GM21737 (cell line): ENCODE data around the gene SMARCAL1.
"Not testable (repeated sequence)": the region's sequence is repeated elsewhere in the genome, so short reads cannot be mapped to it uniquely, and the experiment has no call there.

Experiments used
- ATAC-seq: cut with Tn5 transposase; IDR thresholded peaks from one replicate; pipeline ENCODE4 v1.9.1; 2021; ENCODE audit warnings: mild to moderate bottlenecking, moderate library complexity; ENCODE audit not compliant: unreplicated experiment

The SMARCAL1 gene

GRCh38 chr2:216412022-216412999 is at the start of gene SMARCAL1:
Gene SMARCAL1 (plus strand): TSS chr2:216412484. CDS start chr2:216414705, 2,221 bp downstream.
- peak; percentile 92 for ATAC-seq

GRCh38 chr2:216362730-216363129 is 49.6 kb upstream of the SMARCAL1 start:
- no peak for ATAC-seq

- no peak for ATAC-seq
These were observed 49.1 kb upstream of the SMARCAL1 start for GRCh38 chr2:216363221-216363620.

GRCh38 chr2:216365518-216365917 is 46.8 kb upstream of the SMARCAL1 start:
- ATAC-seq, result no peak

- ATAC-seq, result no peak
These were observed 45.4 kb upstream of the SMARCAL1 start for GRCh38 chr2:216366777-216367471.

GRCh38 chr2:216369821-216370220 is 42.5 kb upstream of the SMARCAL1 start:
- no peak for ATAC-seq

DNA sequence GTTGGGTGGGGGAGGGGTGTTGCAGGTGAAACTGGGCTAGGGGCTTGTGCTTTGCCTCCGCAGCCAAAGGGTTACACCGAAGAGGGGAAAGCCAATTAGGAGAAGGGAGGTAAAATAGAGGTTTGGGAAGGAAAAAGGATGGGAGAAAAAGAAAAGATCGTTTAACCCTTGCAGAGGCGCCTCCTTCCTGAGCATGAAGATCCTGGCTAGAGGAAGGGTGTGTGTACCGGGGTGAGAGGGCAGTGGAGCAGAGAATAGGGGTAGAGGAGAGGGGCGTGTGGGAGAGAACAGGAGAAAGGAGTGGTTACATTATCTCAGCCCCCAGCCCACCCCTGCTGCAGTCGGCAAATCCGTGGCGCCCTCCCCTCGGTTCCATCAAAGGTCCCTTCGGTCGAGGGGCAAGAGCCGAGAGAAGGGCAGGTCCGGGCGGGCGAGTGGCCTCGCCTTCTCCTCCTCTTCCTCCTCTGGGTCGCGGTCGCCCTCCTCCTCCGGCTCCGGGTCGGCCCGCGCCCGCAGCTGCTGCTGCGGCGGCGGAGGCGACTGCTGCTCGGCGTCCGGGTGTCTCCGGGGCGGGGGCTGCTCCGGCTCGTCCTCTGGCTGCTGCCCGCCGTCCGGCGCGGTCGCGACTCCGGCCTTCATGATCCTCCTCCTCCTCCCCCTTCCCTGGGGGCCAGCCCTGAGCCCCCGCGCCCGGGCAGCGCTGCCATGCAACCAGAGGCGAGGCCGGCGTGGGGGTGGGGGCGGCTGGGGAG is 41.1 kb upstream of the SMARCAL1 start:
- ATAC-seq, result no peak

GRCh38 chr2:216371721-216372702 is 40.3 kb upstream of the SMARCAL1 start, which contains the start of gene MARCHF4:
Gene MARCHF4 (minus strand): TSS chr2:216372483. CDS start chr2:216370260, 2,223 bp downstream.
- no peak for ATAC-seq

GRCh38 chr2:216372761-216373291 is 39.5 kb upstream of the SMARCAL1 start:
- no peak for ATAC-seq

- no peak for ATAC-seq
These were observed 38.4 kb upstream of the SMARCAL1 start for GRCh38 chr2:216373896-216374295.

GRCh38 chr2:216375286-216375685 is 37.0 kb upstream of the SMARCAL1 start:
- no peak for ATAC-seq

GRCh38 chr2:216379977-216380376 is 32.3 kb upstream of the SMARCAL1 start:
- ATAC-seq, result no peak

GRCh38 chr2:216384409-216384808 is 27.9 kb upstream of the SMARCAL1 start:
- not testable (repeated sequence) for ATAC-seq

- no peak for ATAC-seq
These were observed 26.8 kb upstream of the SMARCAL1 start for GRCh38 chr2:216385478-216385877.

DNA sequence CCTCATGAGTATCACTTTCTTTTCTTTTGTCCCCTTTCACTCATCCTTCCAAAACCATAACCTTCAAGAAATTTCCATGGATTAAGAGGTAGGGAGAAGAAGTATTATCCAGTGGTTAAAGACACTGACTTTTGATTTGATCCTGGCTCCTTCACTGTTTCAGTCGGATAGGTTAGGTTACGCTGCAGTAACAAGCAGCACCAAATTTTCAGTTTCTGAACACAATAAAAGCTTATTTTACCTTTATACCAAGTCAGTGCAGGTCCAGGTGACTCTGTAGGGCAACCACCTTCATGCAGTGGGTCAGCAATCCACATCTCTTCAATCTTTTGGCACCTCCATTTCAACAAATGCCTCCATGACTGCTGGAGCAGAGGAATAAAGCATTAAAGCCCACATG is 25.0 kb upstream of the SMARCAL1 start:
- ATAC-seq, result no peak

DNA sequence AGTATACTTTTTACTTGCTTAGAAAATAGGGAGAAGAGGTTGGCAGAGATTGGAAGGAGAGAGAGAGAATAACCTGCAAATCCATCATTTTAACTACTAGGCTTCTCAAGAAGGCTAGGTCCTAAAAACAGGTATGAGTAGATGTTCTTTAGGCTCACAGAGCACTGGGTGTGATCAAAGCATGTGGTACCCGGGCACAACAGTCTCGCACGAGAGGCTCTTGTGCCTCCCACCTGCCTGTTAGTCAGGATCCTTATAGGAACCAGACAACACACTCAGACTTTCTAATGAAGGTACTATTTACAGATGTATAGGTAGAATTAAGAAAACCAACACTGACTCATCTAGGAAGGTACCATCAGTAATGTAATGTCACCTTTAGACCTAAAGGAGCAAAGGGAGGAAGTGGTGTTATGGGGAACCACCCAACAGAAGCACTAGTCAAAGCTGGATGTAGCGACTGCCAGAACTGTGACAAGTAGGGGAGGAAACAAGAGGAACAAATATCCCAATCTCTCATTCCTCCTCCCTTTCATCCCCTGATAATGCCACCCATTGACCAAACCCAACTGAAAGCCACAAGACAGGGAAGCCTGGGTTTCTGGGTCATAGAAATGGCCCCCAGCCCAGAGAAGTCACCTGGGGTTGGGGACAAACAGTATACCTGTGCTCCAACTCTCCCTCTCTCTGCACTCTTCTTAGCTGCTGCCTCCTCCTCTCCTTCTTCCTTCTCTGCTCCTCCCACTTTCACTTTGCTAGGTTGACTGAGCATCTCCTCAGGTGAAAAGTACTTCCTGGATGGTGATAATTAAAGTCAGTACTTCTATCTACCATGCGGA is 24.0 kb upstream of the SMARCAL1 start:
- no peak for ATAC-seq

- ATAC-seq, result no peak
These were observed 22.7 kb upstream of the SMARCAL1 start for GRCh38 chr2:216389570-216389969.

GRCh38 chr2:216391401-216391800 is 20.9 kb upstream of the SMARCAL1 start:
- ATAC-seq, result no peak
